ENCODE data around the gene BRPF1. TPM values are rescaled to one million over a fixed set of nuclear protein-coding genes. Genes with fewer than 3 reads are reported as not detected.

Gene BRPF1
- total and polyA plus RNA-seq, 8 donors, result 5.8 to 10.8 (median 8.4) TPM

DNA sequence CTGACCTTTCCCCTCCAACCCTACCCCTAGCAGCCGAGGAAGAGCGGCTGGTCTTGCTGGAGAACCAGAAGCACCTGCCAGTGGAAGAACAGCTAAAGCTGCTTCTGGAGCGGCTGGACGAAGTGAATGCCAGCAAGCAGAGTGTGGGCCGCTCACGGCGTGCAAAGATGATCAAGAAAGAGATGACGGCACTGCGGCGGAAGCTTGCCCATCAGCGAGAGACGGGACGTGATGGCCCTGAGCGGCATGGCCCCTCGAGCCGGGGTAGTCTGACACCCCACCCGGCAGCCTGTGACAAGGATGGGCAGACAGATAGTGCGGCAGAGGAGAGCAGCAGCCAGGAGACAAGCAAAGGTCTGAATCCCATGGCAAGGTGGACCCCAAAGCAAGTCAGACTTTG is 12.0 kb downstream of the BRPF1 start:
- Histone ChIP-seq H3K4me1 (no peaks in the 10 kb centered on the region), H3K27me3 (no peaks in the 10 kb centered on the region), H3K9me3 (no peaks in the 10 kb centered on the region), H3K4me3 (no peak overlapping the region), H3K27ac (no peak overlapping the region), H3K36me3 (peaks cover 24 to 89% (median 51%) of the 10 kb centered on the region in 3 donors)
- FAIRE-seq (no peak), DNase-seq (no peak), ATAC-seq (no peak)
- WGBS, 2 donors, result 96% methylated on average over 18 of the region's 18 CpGs
- no peak for TF ChIP-seq CTCF (IDR thresholded peaks at IDR 0.05)
- intact Hi-C loops (cut with DNase I), result no loop called here

- no peak for ATAC-seq
These were observed 12.6 kb downstream of the BRPF1 start for GRCh38 chr3:9744162-9744561.

DNA sequence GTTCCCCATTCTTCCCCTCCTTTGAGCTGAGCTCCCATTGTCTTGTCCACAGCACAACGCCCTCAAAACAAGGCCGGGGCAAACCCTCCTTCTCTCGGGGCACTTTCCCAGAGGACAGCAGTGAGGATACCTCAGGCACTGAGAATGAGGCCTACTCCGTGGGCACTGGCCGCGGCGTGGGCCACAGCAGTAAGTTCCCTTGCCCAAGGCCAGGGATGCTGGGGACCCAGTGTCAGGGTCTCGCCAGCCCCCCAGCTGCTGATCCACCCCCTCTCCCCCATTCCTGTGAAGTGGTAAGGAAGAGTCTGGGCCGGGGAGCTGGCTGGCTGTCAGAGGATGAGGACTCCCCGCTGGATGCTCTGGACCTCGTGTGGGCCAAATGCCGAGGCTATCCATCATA is 14.0 kb downstream of the BRPF1 start:
- intact Hi-C loops (cut with DNase I), result no loop called here
- no peak for TF ChIP-seq CTCF (IDR thresholded peaks at IDR 0.05)
- DNase-seq (no peak), FAIRE-seq (no peak), ATAC-seq (no peak)
- H3K9me3 ChIP-seq, result no peaks in the 10 kb centered on the region
- no peak overlapping the region for H3K27ac ChIP-seq
- peaks cover 18 to 71% (median 40%) of the 10 kb centered on the region in 3 donors for H3K36me3 ChIP-seq
- peaks cover 0 to 5% (median 1%) of the 10 kb centered on the region in 3 donors for H3K4me1 ChIP-seq
- no peaks in the 10 kb centered on the region for H3K27me3 ChIP-seq
- H3K4me3 ChIP-seq, result no peak overlapping the region
- WGBS, 2 donors, result 90 to 94% methylated on average over 12 of the region's 12 CpGs

More at GRCh38 chr3:9744162-9744561, 12.6 kb downstream of the BRPF1 start:
- 90 to 96% methylated on average over 13 of the region's 13 CpGs for WGBS, 2 donors
- no peak for FAIRE-seq
- no peak for DNase-seq
- intact Hi-C loops (cut with DNase I), result no loop called here
- Histone ChIP-seq H3K4me1 (peaks cover 0 to 4% (median 0%) of the 10 kb centered on the region in 3 donors), H3K4me3 (no peak overlapping the region), H3K9me3 (no peaks in the 10 kb centered on the region), H3K27ac (no peak overlapping the region), H3K36me3 (peaks cover 24 to 84% (median 47%) of the 10 kb centered on the region in 3 donors), H3K27me3 (no peaks in the 10 kb centered on the region)
- TF ChIP-seq CTCF (IDR thresholded peaks at IDR 0.05), result no peak

- intact Hi-C loops (cut with DNase I), result no loop called here
- FAIRE-seq (no peak), DNase-seq (no peak), ATAC-seq (no peak)
- TF ChIP-seq CTCF (IDR thresholded peaks at IDR 0.05), result no peak
- Histone ChIP-seq H3K27ac (no peak overlapping the region), H3K4me3 (no peak overlapping the region), H3K4me1 (peaks cover 0 to 9% (median 5%) of the 10 kb centered on the region in 3 donors), H3K27me3 (no peaks in the 10 kb centered on the region), H3K9me3 (no peaks in the 10 kb centered on the region), H3K36me3 (peaks cover 13 to 63% (median 40%) of the 10 kb centered on the region in 3 donors)
- WGBS, 2 donors, result 84 to 85% methylated on average over 5 of the region's 5 CpGs
These were observed 14.8 kb downstream of the BRPF1 start for GRCh38 chr3:9746330-9746729.

DNA sequence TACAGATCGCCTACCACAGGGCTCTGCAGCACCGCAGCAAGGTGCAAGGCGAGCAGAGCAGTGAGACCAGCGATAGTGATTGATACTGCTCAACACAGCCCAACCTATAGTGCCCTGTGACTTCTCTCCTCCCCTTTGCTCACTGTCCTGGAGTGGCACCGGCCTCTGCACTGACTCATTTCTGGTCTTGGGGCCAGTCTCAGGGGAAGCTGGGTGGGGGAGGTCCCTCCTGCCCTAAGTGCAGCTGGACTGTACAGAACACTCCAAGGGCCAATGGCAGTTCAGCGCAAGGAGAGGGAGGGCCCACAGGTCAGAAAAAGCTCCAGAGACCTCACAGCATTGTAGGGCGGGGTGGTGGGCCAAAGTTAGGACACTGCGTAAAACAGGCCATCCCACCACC is 15.7 kb downstream of the BRPF1 start:
- 91 to 93% methylated on average over 8 of the region's 8 CpGs for WGBS, 2 donors
- Histone ChIP-seq H3K27me3 (no peaks in the 10 kb centered on the region), H3K9me3 (no peaks in the 10 kb centered on the region), H3K4me3 (no peak overlapping the region), H3K36me3 (peaks cover 10 to 62% (median 36%) of the 10 kb centered on the region in 3 donors), H3K4me1 (peaks cover 0 to 9% (median 5%) of the 10 kb centered on the region in 3 donors), H3K27ac (no peak overlapping the region)
- no peak for ATAC-seq
- FAIRE-seq, result no peak
- DNase-seq, result no peak
- intact Hi-C loops (cut with DNase I), result no loop called here
- TF ChIP-seq CTCF (IDR thresholded peaks at IDR 0.05), result no peak
